ENCODE measurements around the gene HMGA1.

GRCh38 chr6:34194772-34195171 is 41.9 kb upstream of the HMGA1 start:
- no peak for TF ChIP-seq POLR2AphosphoS5 (IDR thresholded peaks at IDR 0.05; ENCODE audit: low read depth)
- peak; percentile 46 to 71 for TF ChIP-seq CTCF (conservative IDR thresholded peaks at IDR 0.05; ENCODE audit: low read depth in 2 of 2)
